K562 (cell line): Measurements from ENCODE around the gene CCNY. TPM values are rescaled to one million over a fixed set of nuclear protein-coding genes. Genes with fewer than 3 reads are reported as not detected.

Source experiments
- FOXM1 ChIP-seq, 2 experiments: fragments of 450-650 bp in 1 of 2; sonication (generic) in 1 of 2; formaldehyde crosslinking in 1 of 2; IDR thresholded peaks; 2 replicates each; pipeline versions ENCODE4 v1.6.1 to v1.9.0; 2017 to 2022; ENCODE audit warnings: low read depth in 2 of 2, mild to moderate bottlenecking in 2 of 2, missing genetic modification reagents in 1 of 2, moderate library complexity in 1 of 2
- GTF3C2 ChIP-seq: IDR thresholded peaks from 3 replicates; pipeline ENCODE4 v1.6.1; 2011; ENCODE audit warnings: borderline replicate concordance, mild to moderate bottlenecking, moderate library complexity; ENCODE audit not compliant: insufficient read length; ENCODE audit errors: extremely low read depth
- NR1H2 ChIP-seq: sonication (generic); formaldehyde crosslinking; IDR thresholded peaks from 2 replicates; pipeline ENCODE4 v1.4.0; 2020; ENCODE audit warnings: mild to moderate bottlenecking, missing genetic modification reagents
- PHTF2 ChIP-seq: fragments of 250-450 bp; sonication (Bioruptor Pico); IDR thresholded peaks from 2 replicates; pipeline ENCODE4 v1.5.0; 2021; ENCODE audit warnings: mild to moderate bottlenecking
- REST ChIP-seq, 2 experiments: fragments of 450-650 bp; formaldehyde crosslinking in 1 of 2; IDR thresholded peaks; 2 replicates each; pipeline versions ENCODE4 v1.4.0 to v1.6.1; 2014 to 2020; ENCODE audit warnings: mild to moderate bottlenecking in 2 of 2, borderline replicate concordance in 1 of 2, low read depth in 1 of 2
- RFX5 ChIP-seq: IDR thresholded peaks from 2 replicates; pipeline ENCODE4 v1.6.1; 2011; ENCODE audit warnings: low read depth, mild to moderate bottlenecking, improper control_type of control experiment, low read length
- SMARCB1 ChIP-seq: IDR thresholded peaks from 2 replicates; pipeline ENCODE4 v1.6.1; 2011; ENCODE audit warnings: improper control_type of control experiment, low read depth; ENCODE audit not compliant: insufficient read length
- SPI1 ChIP-seq: IDR thresholded peaks from 2 replicates; pipeline ENCODE4 v1.6.1; 2011; ENCODE audit warnings: low read depth, low read length, control low read depth, borderline replicate concordance
- USF1 ChIP-seq: sonication (generic); formaldehyde crosslinking; IDR thresholded peaks from 2 replicates; pipeline ENCODE4 v1.9.0; 2022; ENCODE audit warnings: mild to moderate bottlenecking, missing genetic modification reagents
- ZKSCAN3 ChIP-seq: fragments of 250-450 bp; sonication (Bioruptor Pico); IDR thresholded peaks from 2 replicates; pipeline ENCODE4 v1.4.0; 2020
- ZNF143 ChIP-seq: sonication (generic); formaldehyde crosslinking; IDR thresholded peaks from 2 replicates; pipeline ENCODE4 v1.9.0; 2022; ENCODE audit warnings: mild to moderate bottlenecking, missing genetic modification reagents
- ZNF280A ChIP-seq: fragments of 450-650 bp; IDR thresholded peaks from 2 replicates; pipeline ENCODE4 v1.6.1; 2018; ENCODE audit warnings: mild to moderate bottlenecking, low read depth; ENCODE audit not compliant: partially characterized antibody
- polyA plus RNA-seq, 8 experiments: library from polyadenylated mRNA; depleted of rRNA in 4 of 8; stranded (reverse) in 5 of 8; unstranded in 3 of 8; fragments of >200 nt; fragmentation: Nextera tagmentation in 2 of 8; fragmentation: Illumina TruSeq in 1 of 8; extraction: Ambion mirVana in 2 of 8; extraction: Trizol in 1 of 8; gene quantifications; 2 replicates each; pipeline versions ENCODE4 v1.2.1 to v1.2.3, GENCODE V29; 2011 to 2014; ENCODE audit warnings: inconsistent platforms in 1 of 8, missing spikeins in 1 of 8
- total RNA-seq, 7 experiments: library from RNA; depleted of rRNA in 6 of 7; stranded (reverse); fragments of >200 nt in 6 of 7; fragmentation: Illumina TruSeq in 2 of 7; extraction: Trizol in 2 of 7; gene quantifications; 2 replicates each; pipeline versions ENCODE4 v1.2.1 to v1.2.3, GENCODE V29; 2011 to 2021; ENCODE audit warnings: low replicate concordance in 1 of 7

CCNY gene
- total and polyA plus RNA-seq, 9 of the 15 experiments (the other 6 are each of a cell fraction or from before 2014, with no cell fraction given) = 8.4 to 109 (median 38.6) TPM

GRCh38 chr10:35415505-35415904 lies 79.2 kb downstream of the CCNY start (continued):
- TF ChIP-seq REST (IDR thresholded peaks at IDR 0.05; ENCODE audit: borderline replicate concordance) = no peak
- no peak for TF ChIP-seq REST (CRISPR knock-in tag; IDR thresholded peaks at IDR 0.05; ENCODE audit: low read depth)
- no peak for TF ChIP-seq PHTF2
- TF ChIP-seq ZNF143 = no peak
- TF ChIP-seq USF1 (CRISPR knock-in tag) = no peak
- TF ChIP-seq NR1H2 = no peak
- no peak for TF ChIP-seq SPI1
- no peak for TF ChIP-seq FOXM1 (IDR thresholded peaks at IDR 0.05; ENCODE audit: low read depth)
- TF ChIP-seq FOXM1 (CRISPR knock-in tag; IDR thresholded peaks at IDR 0.05; ENCODE audit: low read depth) = no peak
- no peak for TF ChIP-seq SMARCB1
- no peak for TF ChIP-seq GTF3C2
- no peak for TF ChIP-seq RFX5
- TF ChIP-seq ZKSCAN3 (CRISPR knock-in tag) = no peak
- no peak for TF ChIP-seq ZNF280A
